Measurements from ENCODE around the gene PLG.
"Not testable (repeated sequence)": the region's sequence is repeated elsewhere in the genome, so short reads cannot be mapped to it uniquely, and the experiment has no call there.

The PLG gene

GRCh38 chr6:160775792-160776580 is 73.9 kb downstream of the PLG start:
- no peak for DNase-seq (ENCODE audit: low read depth in 2 of 2)

- DNase-seq (ENCODE audit: low read depth in 2 of 2) = not testable (repeated sequence)
These were observed 77.1 kb downstream of the PLG start for GRCh38 chr6:160779095-160779494.

GRCh38 chr6:160780656-160781055 is 78.6 kb downstream of the PLG start:
- not testable (repeated sequence) for DNase-seq (ENCODE audit: low read depth in 2 of 2)

- no peak for DNase-seq (ENCODE audit: low read depth in 2 of 2)
These were observed 79.3 kb downstream of the PLG start for GRCh38 chr6:160781298-160781697.

GRCh38 chr6:160782228-160782627 is 80.2 kb downstream of the PLG start:
- no peak for DNase-seq (ENCODE audit: low read depth in 2 of 2)

- DNase-seq (ENCODE audit: low read depth in 2 of 2) = no peak
These were observed 81.7 kb downstream of the PLG start for GRCh38 chr6:160783741-160784140.

- DNase-seq (ENCODE audit: low read depth in 2 of 2) = not testable (repeated sequence)
These were observed 86.1 kb downstream of the PLG start for GRCh38 chr6:160788126-160788525.

GRCh38 chr6:160788806-160789205 is 86.8 kb downstream of the PLG start:
- no peak for DNase-seq (ENCODE audit: low read depth in 2 of 2)

- no peak for DNase-seq (ENCODE audit: low read depth in 2 of 2)
These were observed 87.4 kb downstream of the PLG start for GRCh38 chr6:160789263-160790027.

GRCh38 chr6:160790028-160790792 is 88.2 kb downstream of the PLG start:
- DNase-seq (ENCODE audit: low read depth in 2 of 2) = no peak

- DNase-seq (ENCODE audit: low read depth in 2 of 2) = no peak
These were observed 89.4 kb downstream of the PLG start for GRCh38 chr6:160791459-160791858.

GRCh38 chr6:160791981-160792418 is 90.0 kb downstream of the PLG start:
- no peak for DNase-seq (ENCODE audit: low read depth in 2 of 2)

- no peak for DNase-seq (ENCODE audit: low read depth in 2 of 2)
These were observed 90.7 kb downstream of the PLG start for GRCh38 chr6:160792708-160793107.

- no peak for DNase-seq (ENCODE audit: low read depth in 2 of 2)
These were observed 91.6 kb downstream of the PLG start for GRCh38 chr6:160793652-160794051.

- DNase-seq (ENCODE audit: low read depth in 2 of 2) = no peak
These were observed 93.7 kb downstream of the PLG start for GRCh38 chr6:160795721-160796120.

- DNase-seq (ENCODE audit: low read depth in 2 of 2) = no peak
These were observed 96.6 kb downstream of the PLG start for GRCh38 chr6:160798625-160799024.

GRCh38 chr6:160799801-160800506 is 97.9 kb downstream of the PLG start:
- DNase-seq (ENCODE audit: low read depth in 2 of 2) = no peak

GRCh38 chr6:160801418-160801817 is 99.4 kb downstream of the PLG start:
- DNase-seq (ENCODE audit: low read depth in 2 of 2) = no peak

GRCh38 chr6:160802049-160802448 is 100.0 kb downstream of the PLG start:
- not testable (repeated sequence) for DNase-seq (ENCODE audit: low read depth in 2 of 2)

All from stimulated activated CD4-positive, alpha-beta T cell treated with anti-CD3 and anti-CD28 coated beads, Interleukin-15, amount 100 ng/mL, for 48 hours (primary cell).